ENCODE results near the gene SCRN1. TPM values are rescaled to one million over a fixed set of nuclear protein-coding genes. Genes with fewer than 3 reads are reported as not detected.
A peak's percentile ranks its signal among the peaks of the same experiment; 100 is the strongest.

The SCRN1 gene
- total and polyA plus RNA-seq, 2 of the 13 experiments (the other 11 are each of a cell fraction or from before 2014, with no cell fraction given) = 43.2 to 49.8 TPM

GRCh38 chr7:29980151-29980550 is 9.4 kb downstream of the SCRN1 start:
- Histone ChIP-seq H3K9me3 (ENCODE audit: low read length) (no peaks in the 10 kb centered on the region), H3K4me1 (ENCODE audit: insufficient read depth, low read length) (no peaks in the 10 kb centered on the region), H3K4me3 (replicated peaks in 1 of 3; ENCODE audit: insufficient read depth in 1 of 3, low read depth in 2 of 3, low read length in 3 of 3) (no peak overlapping the region), H3K36me3 (replicated peaks in 1 of 2; ENCODE audit: control insufficient read depth in 1 of 2, insufficient read depth in 2 of 2, low read length in 2 of 2) (peaks cover 1 to 6% of the 10 kb centered on the region in 2 experiments; a peak in 2 of 5 replicates), H3K4me2 (ENCODE audit: low read depth, low read length) (no peak overlapping the region), H3K27me3 (ENCODE audit: control insufficient read depth in 1 of 2, insufficient read depth in 2 of 2, low read length in 2 of 2) (no peaks in the 10 kb centered on the region), H3K79me2 (ENCODE audit: insufficient read depth, low read length) (peaks cover 80% of the 10 kb centered on the region), H4K20me1 (ENCODE audit: insufficient read depth, low read length) (peaks cover 18% of the 10 kb centered on the region), H3K9ac (ENCODE audit: insufficient read depth, low read depth, low read length) (no peak overlapping the region), H2AFZ (ENCODE audit: low read length) (no peak overlapping the region), H3K27ac (ENCODE audit: extremely low read length, insufficient read depth, low read length) (no peak overlapping the region)
- FAIRE-seq (no peak), ATAC-seq (no peak), DNase-seq (ENCODE audit: low spot score) (no peak)
- CTCF ChIA-PET (ENCODE audit: low intra/inter-chr PET ratio, low total read pairs) = no interaction called here
- intact Hi-C loops (cut with micrococcal nuclease; ENCODE audit: unreplicated experiment) (no loop called here), in situ Hi-C loops (cut with HindIII; ENCODE audit: extremely low pct_ligation_motif_present, low pct_unique_long_range_greater_than_20kb) (no loop called here)
- POLR2A ChIA-PET = no interaction called here
- TF ChIP-seq GLI4 (CRISPR knock-in tag; IDR thresholded peaks at IDR 0.05; ENCODE audit: borderline replicate concordance) (no peak), JDP2 (CRISPR knock-in tag; IDR thresholded peaks at IDR 0.05; ENCODE audit: borderline replicate concordance) (no peak)
- BruUV-seq (replicated peaks) = no TSS peak

DNA sequence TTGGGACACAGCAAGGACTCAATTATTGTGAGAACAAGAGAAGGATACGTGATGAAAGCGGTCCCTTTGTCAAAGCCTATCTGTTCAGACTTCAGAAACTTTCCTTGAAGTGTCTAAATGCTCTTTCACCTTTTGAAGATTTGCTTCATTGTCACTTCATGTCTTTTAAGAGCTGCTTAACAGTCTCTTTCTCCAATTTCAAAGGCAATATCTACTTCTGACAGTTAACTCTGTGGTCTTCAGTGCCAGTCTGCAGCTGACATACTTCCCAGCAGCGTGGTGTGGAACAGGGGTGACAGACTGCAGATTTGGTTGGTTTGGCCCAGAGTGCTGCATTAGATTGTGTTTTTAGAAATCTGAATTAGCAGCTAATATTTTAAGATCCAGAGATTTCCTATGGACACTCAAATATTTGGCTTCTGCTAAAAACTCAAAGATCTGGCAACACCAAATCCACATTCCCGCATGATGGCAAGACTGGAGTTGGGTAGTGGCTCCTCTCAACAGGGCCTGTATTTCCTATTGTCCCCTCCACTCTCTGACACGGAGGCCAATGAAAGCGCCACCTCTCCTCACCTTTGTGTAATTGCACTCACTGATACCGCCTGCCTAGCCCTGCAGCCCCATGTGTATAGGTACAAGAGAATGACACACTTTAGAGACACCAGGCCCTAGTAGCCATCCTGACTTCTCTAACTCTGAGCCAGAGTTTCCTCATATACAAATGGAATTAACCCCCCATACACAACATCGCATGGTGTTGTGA is 11.5 kb downstream of the SCRN1 start:
- CTCF ChIA-PET (ENCODE audit: low intra/inter-chr PET ratio, low total read pairs) = no interaction called here
- no peak overlapping the region for H3K9ac ChIP-seq (ENCODE audit: insufficient read depth, low read depth, low read length)
- no peak overlapping the region for H3K4me3 ChIP-seq (replicated peaks in 1 of 3; ENCODE audit: insufficient read depth in 1 of 3, low read depth in 2 of 3, low read length in 3 of 3)
- H3K27ac ChIP-seq (ENCODE audit: extremely low read length, insufficient read depth, low read length) = no peak overlapping the region
- no peaks in the 10 kb centered on the region for H3K4me1 ChIP-seq (ENCODE audit: insufficient read depth, low read length)
- H3K79me2 ChIP-seq (ENCODE audit: insufficient read depth, low read length) = peaks cover 84% of the 10 kb centered on the region
- H3K36me3 ChIP-seq (replicated peaks in 1 of 2; ENCODE audit: control insufficient read depth in 1 of 2, insufficient read depth in 2 of 2, low read length in 2 of 2) = peaks cover 1 to 6% of the 10 kb centered on the region in 2 experiments; a peak in 3 of 5 replicates
- no peaks in the 10 kb centered on the region for H3K27me3 ChIP-seq (ENCODE audit: control insufficient read depth in 1 of 2, insufficient read depth in 2 of 2, low read length in 2 of 2)
- 82% methylated on average over 8 of the region's 8 CpGs for WGBS (ENCODE audit: low lambda C conversion rate)
- FAIRE-seq = no peak
- no TSS peak for BruUV-seq (replicated peaks)
- in situ Hi-C loops (cut with HindIII; ENCODE audit: extremely low pct_ligation_motif_present, low pct_unique_long_range_greater_than_20kb) (no loop called here), intact Hi-C loops (cut with micrococcal nuclease; ENCODE audit: unreplicated experiment) (no loop called here)
- no peaks in the 10 kb centered on the region for H3K9me3 ChIP-seq (ENCODE audit: low read length)
- H4K20me1 ChIP-seq (ENCODE audit: insufficient read depth, low read length) = peaks cover 22% of the 10 kb centered on the region
- POLR2A ChIA-PET = interaction anchor here (1.4 to 2.1 kb wide), 2 partner anchors 9 kb away, joined by 3 to 11 read pairs; no protein-coding TSS in a partner anchor
- ATAC-seq = peak; percentile 89
- peak; percentile 28 for DNase-seq (ENCODE audit: low spot score)
- no peak overlapping the region for H3K4me2 ChIP-seq (ENCODE audit: low read depth, low read length)
- H2AFZ ChIP-seq (ENCODE audit: low read length) = no peak overlapping the region
- TF ChIP-seq FOXO1 (CRISPR knock-in tag; IDR thresholded peaks at IDR 0.05) = no peak
- TF ChIP-seq FOXM1 (CRISPR knock-in tag; IDR thresholded peaks at IDR 0.05) = no peak
- TF ChIP-seq FOXK1 (CRISPR knock-in tag; IDR thresholded peaks at IDR 0.05; ENCODE audit: borderline replicate concordance, low read depth) = no peak
- TF ChIP-seq ZNF441 (CRISPR knock-in tag; IDR thresholded peaks at IDR 0.05; ENCODE audit: borderline replicate concordance) = no peak
- TF ChIP-seq HOXA7 (CRISPR knock-in tag; IDR thresholded peaks at IDR 0.05) = no peak
- no peak for TF ChIP-seq ZNF879 (CRISPR knock-in tag; IDR thresholded peaks at IDR 0.05)
- peak; percentile 36 for TF ChIP-seq RBM22 (optimal IDR thresholded peaks at IDR 0.05; ENCODE audit: low read length)
- peak; percentile 3; the same call in 1 of the 2 replicates for TF ChIP-seq SMC3 (IDR thresholded peaks at IDR 0.05; ENCODE audit: low read length)
- no peak for TF ChIP-seq ZFYVE20 (CRISPR knock-in tag; IDR thresholded peaks at IDR 0.05; ENCODE audit: borderline replicate concordance, low read depth)
- TF ChIP-seq MTA3 (CRISPR knock-in tag; IDR thresholded peaks at IDR 0.05) = no peak
- no peak for TF ChIP-seq HIVEP1 (CRISPR knock-in tag; IDR thresholded peaks at IDR 0.05)
- no peak for TF ChIP-seq PTBP1 (IDR thresholded peaks at IDR 0.05; ENCODE audit: low read depth, low read length, poor library complexity, severe bottlenecking)
- TF ChIP-seq SRF (IDR thresholded peaks at IDR 0.05; ENCODE audit: low read depth, low read length) = no peak
- peak; percentile 31; the same call in 1 of the 2 replicates for TF ChIP-seq ZBTB33 (CRISPR knock-in tag; IDR thresholded peaks at IDR 0.05)
- no peak for TF ChIP-seq GTF2F1 (IDR thresholded peaks at IDR 0.05; ENCODE audit: low read length)

Measured in HepG2 (cell line).